ENCODE data around the gene KIAA2012.
"Not testable (repeated sequence)": the region's sequence is repeated elsewhere in the genome, so short reads cannot be mapped to it uniquely, and the experiment has no call there.

KIAA2012 gene

DNA sequence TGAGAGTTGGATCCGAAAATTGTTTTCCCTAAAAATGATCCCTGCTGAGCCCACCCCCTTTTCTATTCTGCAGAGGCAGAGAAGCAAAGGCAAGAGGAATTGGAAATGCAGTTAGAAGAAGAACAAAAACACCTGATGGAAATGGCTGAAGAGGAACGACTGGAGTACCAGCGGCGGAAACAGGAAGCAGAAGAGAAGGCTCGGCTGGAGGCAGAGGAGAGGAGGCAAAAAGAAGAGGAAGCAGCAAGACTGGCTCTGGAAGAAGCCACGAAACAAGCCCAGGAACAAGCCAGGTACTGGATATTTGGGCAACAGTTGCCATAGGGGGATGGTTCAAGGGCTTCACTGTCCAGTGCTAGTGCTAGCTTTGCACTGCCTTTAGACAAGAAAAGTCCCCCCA lies 123.7 kb downstream of the KIAA2012 start:
- no peak for DNase-seq (ENCODE audit: low read depth)

DNA sequence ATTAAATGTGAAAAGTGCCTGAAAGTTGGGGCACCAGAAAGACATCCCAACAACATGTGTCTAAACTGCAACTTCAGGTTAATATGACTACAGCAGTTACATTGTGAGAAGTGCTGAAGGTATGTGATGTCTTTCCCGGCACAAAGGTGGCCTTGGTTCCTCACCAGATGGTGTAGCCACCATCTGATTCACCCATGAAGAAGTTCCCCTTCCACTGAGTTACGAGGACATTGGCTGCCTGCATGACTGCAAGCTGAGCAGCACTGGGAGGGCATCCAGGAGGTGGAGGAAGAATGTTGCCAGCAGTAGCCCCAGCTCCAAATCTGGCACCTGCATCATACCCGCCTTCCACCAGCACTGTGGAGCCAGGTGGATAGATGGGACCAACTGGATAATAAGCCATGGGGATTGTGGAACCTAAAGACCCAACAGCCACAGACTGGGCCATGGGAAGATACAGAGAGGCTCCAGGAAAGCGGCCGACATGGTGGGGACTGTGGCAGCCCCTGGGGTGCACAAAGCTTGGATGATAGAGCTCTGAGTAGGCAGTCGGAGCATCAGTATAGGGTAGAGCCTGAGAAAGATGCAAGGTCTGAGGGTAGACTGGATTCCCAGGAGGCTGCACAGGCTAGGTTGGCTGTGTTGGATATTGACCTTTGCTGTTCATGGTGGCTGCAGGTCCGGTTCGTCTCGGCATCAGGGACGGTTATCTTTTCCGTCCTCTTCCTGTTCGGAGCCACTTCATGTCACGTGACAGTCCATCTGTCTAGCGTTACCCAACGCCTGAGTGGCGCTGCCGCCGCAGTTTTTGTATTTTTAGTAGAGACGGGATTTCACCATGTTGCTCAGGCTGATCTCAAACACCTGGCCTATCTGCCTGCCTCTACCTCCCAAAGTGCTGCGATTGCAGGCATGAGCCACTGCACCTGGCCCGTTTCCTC lies 128.4 kb downstream of the KIAA2012 start:
- no peak for DNase-seq (ENCODE audit: low read depth)

DNA sequence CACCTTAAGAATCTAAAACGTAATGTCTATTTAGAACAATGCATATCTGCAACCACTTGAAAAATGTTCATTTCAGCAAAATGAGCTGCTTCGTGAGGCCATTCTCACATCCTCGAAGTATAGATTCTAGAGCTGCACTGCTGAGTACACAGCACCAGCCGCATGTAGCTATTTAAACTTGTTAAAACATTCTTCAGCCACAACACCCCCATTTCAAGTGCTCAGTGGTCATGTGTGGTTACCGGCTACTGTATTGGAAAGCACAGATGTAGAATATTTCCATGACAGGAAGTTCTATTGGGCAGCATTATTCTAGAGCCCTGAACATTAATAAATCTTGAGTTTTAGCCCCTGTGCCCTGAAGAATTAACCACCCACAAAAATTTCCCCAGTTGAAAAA lies 130.3 kb downstream of the KIAA2012 start:
- DNase-seq (ENCODE audit: low read depth): no peak

DNA sequence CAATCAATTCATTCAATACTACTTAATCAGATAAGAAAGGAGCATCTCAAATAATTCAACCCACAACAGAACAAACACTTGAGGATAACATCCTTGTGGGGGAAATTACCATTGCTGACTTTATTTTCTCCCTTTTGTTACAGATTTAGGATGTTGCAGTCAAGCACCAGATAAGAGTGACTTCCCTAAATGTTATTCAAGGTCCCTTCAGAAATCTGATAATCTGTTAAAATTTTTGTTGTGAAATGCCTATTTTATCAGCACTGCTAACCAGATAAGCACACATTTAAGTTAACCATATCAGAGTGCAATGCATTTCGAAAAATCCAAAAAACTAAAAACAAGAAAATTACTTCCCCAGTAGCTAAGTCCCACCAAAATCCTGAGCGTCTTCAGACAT lies 131.8 kb downstream of the KIAA2012 start:
- no peak for DNase-seq (ENCODE audit: low read depth)

DNA sequence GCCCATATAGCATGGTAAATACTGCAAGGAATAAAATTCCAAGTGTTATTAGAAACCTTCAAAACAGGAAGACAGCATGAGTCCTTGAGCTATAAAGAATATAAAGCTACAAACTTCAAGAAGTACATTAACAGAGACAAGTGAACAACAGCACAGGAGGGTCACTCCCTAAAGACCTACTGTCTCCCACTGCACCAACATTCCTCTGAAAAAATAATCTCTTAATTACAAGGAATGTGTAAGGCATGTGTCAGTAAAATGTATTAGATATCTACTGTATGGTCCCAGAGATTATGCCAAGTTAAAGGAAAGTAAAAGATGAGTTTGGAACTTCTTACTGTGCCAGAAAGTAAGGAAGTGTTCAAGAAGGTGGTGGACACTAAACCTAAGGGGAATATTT lies 135.5 kb downstream of the KIAA2012 start:
- no peak for DNase-seq (ENCODE audit: low read depth)

DNA sequence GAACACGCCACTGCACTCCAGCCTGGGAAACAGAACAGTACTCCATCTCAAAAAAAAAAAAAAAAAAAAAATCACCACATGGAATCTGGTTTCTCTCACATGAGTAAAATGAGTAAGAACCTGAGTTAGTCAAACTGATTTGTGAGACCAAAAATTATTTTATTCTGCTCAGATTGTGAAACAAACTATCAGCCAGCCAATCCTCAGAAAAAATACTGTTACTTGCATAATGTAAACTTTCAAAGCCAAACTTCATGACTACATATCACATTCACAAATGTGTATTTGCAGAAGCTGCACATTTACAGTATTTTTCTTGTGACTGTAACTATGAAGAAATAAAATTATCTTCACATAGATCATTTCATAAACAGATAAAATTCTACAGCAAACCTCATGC lies 142.1 kb downstream of the KIAA2012 start:
- peak; percentile 10 for DNase-seq (ENCODE audit: low read depth)

DNA sequence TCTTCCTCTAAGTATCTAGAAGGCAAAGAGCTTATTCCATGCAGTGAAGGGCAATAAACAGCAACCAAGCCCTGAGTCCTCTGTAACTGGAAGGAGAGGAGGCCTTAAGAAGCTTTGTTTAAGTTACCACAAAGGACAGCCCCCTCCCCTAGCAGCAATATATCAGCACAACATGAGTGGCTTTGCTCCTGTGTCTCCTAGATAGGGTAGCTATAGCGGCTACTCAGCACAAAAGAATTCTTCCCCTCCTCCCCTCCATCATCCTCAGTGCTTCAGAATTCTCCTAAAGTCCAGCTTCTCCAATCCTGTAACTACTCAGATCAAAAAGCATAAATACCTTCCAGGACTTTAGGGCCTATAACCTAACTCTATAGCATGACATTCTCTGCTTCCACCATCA lies 148.8 kb downstream of the KIAA2012 start:
- DNase-seq (ENCODE audit: low read depth): peak; percentile 35

DNA sequence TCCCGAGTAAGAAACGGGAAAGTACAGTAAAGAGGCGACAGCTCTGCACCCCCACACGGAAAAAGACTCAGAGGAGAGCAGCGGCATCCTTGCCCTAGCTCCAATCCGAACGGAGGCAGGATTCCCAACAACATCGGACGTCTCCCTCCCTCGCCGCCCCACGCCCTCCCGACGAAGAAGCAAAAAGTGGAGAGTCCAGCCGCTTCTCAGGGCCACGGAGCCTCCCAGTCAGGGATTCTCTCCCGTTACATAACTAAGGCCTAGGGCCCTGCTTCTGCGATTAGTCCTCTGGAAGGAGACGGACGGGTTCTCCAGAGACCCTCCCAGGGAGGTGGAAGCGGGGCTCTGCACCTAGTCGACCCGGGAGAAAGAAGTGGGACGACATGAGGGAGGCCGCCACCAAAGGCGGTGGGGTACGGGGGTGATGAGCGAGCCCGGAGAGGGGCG lies 164.8 kb downstream of the KIAA2012 start:
- peak; percentile 76 for DNase-seq (ENCODE audit: low read depth)

DNA sequence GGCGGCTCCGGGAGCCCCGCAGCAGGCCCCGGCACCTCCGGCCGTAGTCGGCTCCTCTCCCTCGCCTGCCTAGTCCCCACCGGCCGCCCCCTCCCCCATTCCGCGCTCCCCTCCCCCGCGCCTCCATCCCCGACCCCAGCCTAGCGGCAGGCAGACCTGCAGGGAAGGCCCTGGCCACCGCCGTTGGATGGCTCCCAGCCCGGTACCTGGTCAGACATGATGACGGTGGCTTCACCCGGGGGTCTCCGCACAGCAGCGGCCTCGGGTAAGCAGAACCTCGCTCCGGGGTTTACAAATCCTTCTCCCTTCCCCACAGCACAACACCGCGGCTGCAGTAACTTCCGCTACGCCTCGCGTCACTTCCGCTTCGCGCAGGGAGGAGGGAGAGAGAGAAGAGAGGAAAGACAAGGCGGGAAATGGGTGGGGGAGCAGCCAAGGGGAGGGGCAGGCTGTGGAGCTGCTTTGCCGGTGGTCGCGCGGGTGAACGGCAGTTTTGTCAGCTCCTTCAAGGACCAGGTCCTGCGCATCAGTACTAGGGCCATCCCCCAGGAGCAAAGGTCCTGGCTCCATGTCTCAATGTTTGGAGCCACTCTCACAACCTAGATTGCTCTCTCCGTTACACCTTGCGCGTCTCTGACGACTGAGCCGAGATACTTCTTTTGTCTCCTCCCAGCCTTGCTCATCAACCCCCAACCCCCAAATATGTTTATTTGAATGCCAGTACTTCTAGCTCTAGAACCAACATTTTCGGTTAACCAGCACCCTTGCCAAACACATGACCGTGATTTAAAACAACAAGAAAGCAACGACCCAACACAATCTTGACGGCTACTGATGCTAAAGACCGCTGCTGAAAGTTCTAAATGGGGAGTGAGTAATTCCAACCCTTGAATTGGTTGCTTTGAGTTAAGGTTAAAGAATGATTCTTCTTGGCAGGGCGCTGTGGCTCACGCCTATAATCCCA lies 165.5 kb downstream of the KIAA2012 start, which contains the start of gene SUMO1:
Gene SUMO1 (minus strand): TSS at position 364 of the 964 bp plus-strand sequence. CDS start 146 bp downstream, at position 218.
- DNase-seq (ENCODE audit: low read depth): peak; percentile 91

DNA sequence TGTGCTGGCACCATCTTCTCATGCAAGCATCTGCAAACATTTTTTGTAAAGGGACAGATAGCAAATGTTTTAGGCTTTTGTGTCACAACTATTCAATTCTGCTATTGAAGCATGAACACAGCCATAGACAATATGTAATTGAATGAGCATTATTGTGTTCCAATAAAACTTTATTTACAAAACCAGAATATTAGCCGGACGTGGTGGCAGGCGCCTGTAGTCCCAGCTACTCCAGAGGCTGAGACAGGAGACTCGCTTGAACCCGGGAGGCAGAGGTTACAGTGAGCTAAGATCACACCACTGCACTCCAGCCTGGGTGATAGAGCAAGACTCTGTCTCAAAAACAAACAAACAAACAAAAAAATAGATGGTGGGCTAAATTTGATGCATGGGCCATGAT lies 174.7 kb downstream of the KIAA2012 start:
- not testable (repeated sequence) for DNase-seq (ENCODE audit: low read depth)

DNA sequence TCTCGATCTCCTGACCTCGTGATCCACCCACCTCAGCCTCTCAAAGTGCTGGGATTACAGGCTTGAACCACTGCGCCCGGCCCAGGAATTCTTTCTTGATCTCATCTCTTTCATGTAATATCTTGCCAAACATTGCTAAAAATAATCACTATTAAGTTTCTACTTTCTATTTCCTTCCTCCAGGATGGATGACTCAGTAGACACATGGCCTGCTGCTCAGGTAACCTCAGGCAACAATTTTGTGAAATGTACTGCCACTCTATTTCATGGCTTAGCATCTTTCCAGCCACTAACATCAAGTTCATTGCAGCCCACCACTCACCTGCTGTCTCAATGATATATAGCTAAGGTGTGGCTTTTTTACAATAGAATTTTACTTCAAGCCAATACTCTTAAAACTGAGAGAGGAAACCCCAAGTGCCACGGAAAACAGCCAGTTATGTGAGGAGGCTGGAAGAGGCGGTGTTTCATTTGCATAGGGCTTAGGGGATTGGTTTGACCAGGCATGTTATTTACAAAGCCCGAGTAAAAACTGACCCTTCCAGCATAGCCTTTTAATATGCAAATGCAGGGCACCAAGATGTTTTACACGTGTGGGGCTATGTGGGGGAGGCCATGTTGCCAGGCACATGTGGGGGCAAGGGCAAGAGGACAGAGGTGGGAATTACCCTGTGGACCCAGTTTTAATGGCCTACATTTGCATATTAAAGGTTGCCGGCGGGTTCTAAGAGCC lies 176.6 kb downstream of the KIAA2012 start:
- DNase-seq (ENCODE audit: low read depth): peak; percentile 43

DNA sequence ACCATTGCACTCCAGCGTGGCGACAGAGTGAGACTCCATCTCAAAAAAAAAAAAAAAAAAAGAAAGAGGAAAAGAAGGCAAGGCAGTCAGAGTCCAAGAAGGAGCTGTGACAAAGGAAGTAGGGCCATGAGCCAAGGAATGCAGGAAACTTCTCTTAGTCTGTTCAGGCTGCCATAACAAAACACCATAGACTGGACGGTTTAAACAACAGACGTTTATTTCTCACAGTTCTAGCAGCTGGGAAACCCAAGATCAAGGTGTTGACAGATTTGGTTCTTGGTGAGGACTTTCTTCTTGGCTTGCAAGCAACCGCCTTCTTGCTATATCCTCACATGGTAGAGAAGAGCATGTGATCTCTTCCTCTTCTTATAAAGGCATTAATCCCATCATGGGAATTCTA lies 178.4 kb downstream of the KIAA2012 start:
- DNase-seq (ENCODE audit: low read depth): no peak

All from ELR (cell line).